GM12878 (cell line): ENCODE measurements around the gene CTSF. TPM values are rescaled to one million over a fixed set of nuclear protein-coding genes. Genes with fewer than 3 reads are reported as not detected.

Experiments used
- ASH2L ChIP-seq: fragments of 300-600, 200-600 bp; sonication (generic); IDR thresholded peaks from 2 replicates; pipeline ENCODE4 v1.6.1; 2017; ENCODE audit warnings: low read depth, mild to moderate bottlenecking, borderline replicate concordance
- CREB1 ChIP-seq: IDR thresholded peaks from 2 replicates; pipeline ENCODE4 v1.6.1; 2012; ENCODE audit warnings: low read depth, mild to moderate bottlenecking, inconsistent platforms
- CREM ChIP-seq: IDR thresholded peaks from 2 replicates; pipeline ENCODE4 v1.6.1; 2014; ENCODE audit warnings: antibody characterized with exemption, low read depth
- FOXK2 ChIP-seq: fragments of 450-650 bp; IDR thresholded peaks from 2 replicates; pipeline ENCODE4 v1.6.1; 2017; ENCODE audit warnings: mild to moderate bottlenecking, moderate library complexity
- KDM1A ChIP-seq: fragments of 200-600 bp; sonication (generic); IDR thresholded peaks from 2 replicates; pipeline ENCODE4 v1.6.1; 2016; ENCODE audit warnings: borderline replicate concordance
- LARP7 ChIP-seq: fragments of 450-650 bp; IDR thresholded peaks from 2 replicates; pipeline ENCODE4 v1.6.1; 2017; ENCODE audit warnings: mild to moderate bottlenecking
- MXI1 ChIP-seq: fragments of 150-350 bp; IDR thresholded peaks from 2 replicates; pipeline ENCODE4 v1.6.1; 2011; ENCODE audit warnings: low read depth, mild to moderate bottlenecking, inconsistent platforms, low read length, improper control_type of control experiment
- PBX3 ChIP-seq: IDR thresholded peaks from 2 replicates; pipeline ENCODE4 v1.6.1; 2011; ENCODE audit warnings: mild to moderate bottlenecking, low read depth, low read length, moderate library complexity; ENCODE audit not compliant: insufficient replicate concordance
- RELB ChIP-seq: fragments of 450-650 bp; IDR thresholded peaks from 2 replicates; pipeline ENCODE4 v1.6.1; 2017; ENCODE audit warnings: low read depth, mild to moderate bottlenecking, moderate library complexity
- SMARCA5 ChIP-seq: fragments of 450-650 bp; IDR thresholded peaks from 2 replicates; pipeline ENCODE4 v1.6.1; 2017; ENCODE audit warnings: mild to moderate bottlenecking
- SPI1 ChIP-seq: IDR thresholded peaks from 2 replicates; pipeline ENCODE4 v1.6.1; 2011; ENCODE audit warnings: low read depth, mild to moderate bottlenecking, low read length, moderate library complexity, borderline replicate concordance; ENCODE audit not compliant: insufficient read depth
- YBX1 ChIP-seq: fragments of 450-650 bp; IDR thresholded peaks from 2 replicates; pipeline ENCODE4 v1.6.1; 2016; ENCODE audit warnings: antibody characterized with exemption
- ZBTB4 ChIP-seq: fragments of 450-650 bp; formaldehyde crosslinking; IDR thresholded peaks from 2 replicates; pipeline ENCODE4 v1.4.0; 2022; ENCODE audit warnings: mild to moderate bottlenecking, moderate library complexity
- ZNF687 ChIP-seq: fragments of 450-650 bp; IDR thresholded peaks from 2 replicates; pipeline ENCODE4 v1.6.1; 2017; ENCODE audit warnings: mild to moderate bottlenecking, moderate library complexity
- polyA plus RNA-seq, 11 experiments: library from polyadenylated mRNA; depleted of rRNA in 4 of 11; unstranded in 6 of 11; stranded (reverse) in 5 of 11; fragments of >200 nt; fragmentation: Nextera tagmentation in 4 of 11; fragmentation: Illumina TruSeq in 1 of 11; extraction: Ambion mirVana in 4 of 11; extraction: Trizol in 1 of 11; gene quantifications; 1 replicate in 1 of 11; 2 replicates in 10 of 11; pipeline versions ENCODE4 v1.2.1 to v1.2.3, GENCODE V29; 2011 to 2016; ENCODE audit warnings: inconsistent platforms in 2 of 11, missing spikeins in 2 of 11, low read depth in 1 of 11
- total RNA-seq, 4 experiments: library from RNA; depleted of rRNA in 3 of 4; stranded (reverse); fragments of >200 nt in 3 of 4; fragmentation: Illumina TruSeq in 1 of 4; extraction: Trizol in 1 of 4; gene quantifications; 2 replicates each; pipeline versions ENCODE4 v1.2.1 to v1.2.3, GENCODE V29; 2013 to 2021

CTSF gene
- total and polyA plus RNA-seq, 10 of the 15 experiments (the other 5 are each of a cell fraction or from before 2014, with no cell fraction given): 0.11 to 0.41 (median 0.26) TPM; not detected in 4

GRCh38 chr11:66593303-66593635 is 24.9 kb upstream of the CTSF start (continued):
- no peak for TF ChIP-seq YBX1
- TF ChIP-seq KDM1A: no peak
- TF ChIP-seq ASH2L: no peak
- TF ChIP-seq RELB: peak; percentile 54; the same call in 1 of the 2 replicates
- no peak for TF ChIP-seq ZNF687
- TF ChIP-seq CREM: no peak
- peak; percentile 65 for TF ChIP-seq FOXK2
- TF ChIP-seq LARP7: peak; percentile 39; the same call in 1 of the 2 replicates
- no peak for TF ChIP-seq PBX3
- TF ChIP-seq SMARCA5: 0 out of 2 replicates have a peak, but pooled peaks have one; percentile 12
- peak; percentile 17; the same call in 1 of the 2 replicates for TF ChIP-seq SPI1
- 0 out of 2 replicates have a peak, but pooled peaks have one; percentile 3 for TF ChIP-seq CREB1
- TF ChIP-seq MXI1: no peak
- TF ChIP-seq ZBTB4 (CRISPR knock-in tag): no peak
